ENCODE results near the gene PDE4B. TPM values are rescaled to one million over a fixed set of nuclear protein-coding genes. Genes with fewer than 3 reads are reported as not detected.

Gene PDE4B
- total and polyA plus RNA-seq, 7 donors = 4.1 to 191 (median 16.3) TPM

GRCh38 chr1:66271216-66271903 is 478.7 kb downstream of the PDE4B start:
- 2 to 5% (median 3%) methylated on average over 8 of the region's 8 CpGs for WGBS, 3 donors
- no peaks in the 10 kb centered on the region for H3K36me3 ChIP-seq (ENCODE audit: insufficient read depth in 1 of 2, low read depth in 1 of 2)
- DNase-seq = peak; percentile 76 to 87
- intact Hi-C loops (cut with DNase I) = loop anchor here (1.0 to 5.0 kb wide), 4 partner anchors 29 to 60 kb away; no protein-coding TSS in a partner anchor
- TF ChIP-seq, protein P1, sequence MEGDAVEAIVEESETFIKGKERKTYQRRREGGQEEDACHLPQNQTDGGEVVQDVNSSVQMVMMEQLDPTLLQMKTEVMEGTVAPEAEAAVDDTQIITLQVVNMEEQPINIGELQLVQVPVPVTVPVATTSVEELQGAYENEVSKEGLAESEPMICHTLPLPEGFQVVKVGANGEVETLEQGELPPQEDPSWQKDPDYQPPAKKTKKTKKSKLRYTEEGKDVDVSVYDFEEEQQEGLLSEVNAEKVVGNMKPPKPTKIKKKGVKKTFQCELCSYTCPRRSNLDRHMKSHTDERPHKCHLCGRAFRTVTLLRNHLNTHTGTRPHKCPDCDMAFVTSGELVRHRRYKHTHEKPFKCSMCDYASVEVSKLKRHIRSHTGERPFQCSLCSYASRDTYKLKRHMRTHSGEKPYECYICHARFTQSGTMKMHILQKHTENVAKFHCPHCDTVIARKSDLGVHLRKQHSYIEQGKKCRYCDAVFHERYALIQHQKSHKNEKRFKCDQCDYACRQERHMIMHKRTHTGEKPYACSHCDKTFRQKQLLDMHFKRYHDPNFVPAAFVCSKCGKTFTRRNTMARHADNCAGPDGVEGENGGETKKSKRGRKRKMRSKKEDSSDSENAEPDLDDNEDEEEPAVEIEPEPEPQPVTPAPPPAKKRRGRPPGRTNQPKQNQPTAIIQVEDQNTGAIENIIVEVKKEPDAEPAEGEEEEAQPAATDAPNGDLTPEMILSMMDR (IDR thresholded peaks at IDR 0.05) = no peak
- peak; percentile 91 to 94 (median 93) for ATAC-seq
- H3K4me3 ChIP-seq = peak overlapping the region; percentile 50
- H3K9me3 ChIP-seq = no peaks in the 10 kb centered on the region
- no peaks in the 10 kb centered on the region for H3K27me3 ChIP-seq (ENCODE audit: insufficient read depth in 3 of 3, low read length in 2 of 3)
- peak overlapping the region; percentile 88 for H3K27ac ChIP-seq
- peaks cover 75% of the 10 kb centered on the region for H3K4me1 ChIP-seq

DNA sequence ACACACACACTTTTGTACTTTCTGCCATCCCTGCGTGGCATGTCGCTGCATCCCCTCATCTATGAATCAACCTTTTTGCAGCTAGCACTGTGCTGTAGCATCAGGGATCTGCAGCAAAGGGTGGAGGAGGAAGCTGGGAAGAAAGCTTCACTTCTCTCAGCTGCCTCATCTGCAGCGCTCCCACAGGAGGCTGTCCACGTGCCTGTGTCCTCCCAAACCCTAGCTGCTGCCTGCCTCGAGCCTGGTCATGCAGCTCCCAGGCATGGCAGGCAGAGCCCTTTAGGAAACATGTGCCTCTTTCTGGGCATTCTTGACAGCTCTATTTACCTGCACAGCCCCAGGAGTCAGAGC is 479.2 kb downstream of the PDE4B start:
- intact Hi-C loops (cut with DNase I) = loop anchor here (1.0 to 5.0 kb wide), 4 partner anchors 29 to 59 kb away; no protein-coding TSS in a partner anchor
- Histone ChIP-seq H3K4me1 (peaks cover 72% of the 10 kb centered on the region), H3K27me3 (ENCODE audit: insufficient read depth in 3 of 3, low read length in 2 of 3) (no peaks in the 10 kb centered on the region), H3K4me3 (peak overlapping the region; percentile 50), H3K36me3 (ENCODE audit: insufficient read depth in 1 of 2, low read depth in 1 of 2) (no peaks in the 10 kb centered on the region), H3K27ac (peak overlapping the region; percentile 88), H3K9me3 (no peaks in the 10 kb centered on the region)
- peak; percentile 67 for DNase-seq
- peak; percentile 58 to 74 (median 72) for ATAC-seq
- 0 to 7% (median 5%) methylated on average over 5 of the region's 5 CpGs for WGBS, 3 donors
- TF ChIP-seq, protein P1 (IDR thresholded peaks at IDR 0.05) = no peak

DNA sequence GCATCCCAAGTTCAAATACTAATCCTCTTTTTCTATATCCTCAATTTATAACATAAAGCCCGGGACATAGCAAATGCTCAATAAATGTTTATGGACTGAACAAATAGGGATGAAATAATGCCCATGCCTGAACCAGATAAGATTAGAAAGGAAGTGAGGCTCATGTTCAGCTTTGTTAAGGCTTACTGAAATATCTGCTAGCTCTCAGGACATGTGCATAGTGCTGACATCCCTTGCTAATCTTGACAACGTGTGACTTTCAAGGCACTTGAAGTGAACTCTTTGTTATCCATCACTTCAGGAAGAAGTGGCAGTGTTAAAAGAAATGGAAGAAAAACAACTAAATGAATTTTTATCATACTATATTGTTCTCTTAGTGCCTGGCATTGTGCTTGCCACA is 481.0 kb downstream of the PDE4B start:
- Histone ChIP-seq H3K27me3 (ENCODE audit: insufficient read depth in 3 of 3, low read length in 2 of 3) (no peaks in the 10 kb centered on the region), H3K9me3 (no peaks in the 10 kb centered on the region), H3K4me1 (peaks cover 66% of the 10 kb centered on the region), H3K36me3 (ENCODE audit: insufficient read depth in 1 of 2, low read depth in 1 of 2) (no peaks in the 10 kb centered on the region), H3K4me3 (no peak overlapping the region), H3K27ac (no peak overlapping the region)
- DNase-seq = no peak
- TF ChIP-seq, protein P1 (IDR thresholded peaks at IDR 0.05) = no peak
- WGBS, 3 donors = 64 to 75% (median 67%) methylated on average over 2 of the region's 2 CpGs
- intact Hi-C loops (cut with DNase I) = loop anchor here in 1 of 2 donors (5.0 kb wide), 1 partner anchor 34 kb away; no protein-coding TSS in a partner anchor
- ATAC-seq = no peak

GRCh38 chr1:66274634-66275033 is 481.9 kb downstream of the PDE4B start:
- no peak for ATAC-seq
- Histone ChIP-seq H3K27me3 (ENCODE audit: insufficient read depth in 3 of 3, low read length in 2 of 3) (no peaks in the 10 kb centered on the region), H3K36me3 (ENCODE audit: insufficient read depth in 1 of 2, low read depth in 1 of 2) (no peaks in the 10 kb centered on the region), H3K4me3 (no peak overlapping the region), H3K4me1 (peaks cover 58% of the 10 kb centered on the region), H3K27ac (no peak overlapping the region), H3K9me3 (no peaks in the 10 kb centered on the region)
- TF ChIP-seq, protein P1 (IDR thresholded peaks at IDR 0.05) = no peak
- intact Hi-C loops (cut with DNase I) = loop anchor here in 1 of 2 donors (5.0 kb wide), 1 partner anchor 33 kb away; no protein-coding TSS in a partner anchor
- WGBS, 3 donors = 62 to 79% (median 66%) methylated on average over 1 of the region's 1 CpG
- DNase-seq = no peak

Measured in psoas muscle (tissue), 8 donors.